Caco-2 (cell line): ENCODE results near the gene FES. TPM values are rescaled to one million over a fixed set of nuclear protein-coding genes. Genes with fewer than 3 reads are reported as not detected.
"Not testable (repeated sequence)": the region's sequence is repeated elsewhere in the genome, so short reads cannot be mapped to it uniquely, and the experiment has no call there.

Source experiments
- BruUV-seq: library from RNA; stranded (reverse); fragments of 400-500 nt; replicated peaks from 2 replicates; lab custom pipeline; 2021; lab: Mats Ljungman, UMichigan
- CTCF ChIA-PET: fragments of 300-600 bp; sonication (Branson Sonifier 250); formaldehyde crosslinking; loops from one replicate; lab custom pipeline; 2022; ENCODE audit warnings: antibody characterized with exemption; lab: Charles Lee
- POLR2A ChIA-PET: fragments of 300-600 bp; sonication (Branson Sonifier 250); formaldehyde crosslinking; loops from one replicate; lab custom pipeline; 2022; ENCODE audit warnings: antibody characterized with exemption; lab: Charles Lee
- DNase-seq, 2 experiments: peaks; one replicate each; pipeline versions ENCODE4 v3.0.0 to v3.0.0-alpha.2; 2020 to 2022
- H3K27me3 ChIP-seq: replicated peaks from 2 replicates; pipeline ENCODE4 v1.6.0; 2011; ENCODE audit warnings: low read length; ENCODE audit not compliant: control insufficient read depth, insufficient read depth
- H3K36me3 ChIP-seq: 2 replicates; pipeline ENCODE4 v1.5.1; 2011; ENCODE audit warnings: low read length; ENCODE audit not compliant: control insufficient read depth, insufficient read depth
- H3K4me1 ChIP-seq: fragments of 250-450 bp; sonication (Bioruptor Pico); 2 replicates; pipeline ENCODE4 v1.5.1; 2020; ENCODE audit warnings: mild to moderate bottlenecking
- H3K4me3 ChIP-seq: 2 replicates; pipeline ENCODE4 v1.5.1; 2011; ENCODE audit warnings: low read depth, mild to moderate bottlenecking, control low read depth, low read length
- H3K9me3 ChIP-seq: fragments of 250-450 bp; sonication (Bioruptor Pico); 2 replicates; pipeline ENCODE4 v1.5.1; 2020; ENCODE audit warnings: mild to moderate bottlenecking, moderate library complexity
- H3K27ac Mint-ChIP-seq: one replicate; pipeline ENCODE4 v1.8.0; 2022; ENCODE audit warnings: mixed read lengths; ENCODE audit not compliant: unreplicated experiment
- H3K27me3 Mint-ChIP-seq: one replicate; pipeline ENCODE4 v1.8.0; 2022; ENCODE audit warnings: mixed read lengths; ENCODE audit not compliant: insufficient read depth, unreplicated experiment
- H3K36me3 Mint-ChIP-seq: one replicate; pipeline ENCODE4 v1.8.0; 2022; ENCODE audit warnings: mild to moderate bottlenecking, mixed read lengths; ENCODE audit not compliant: insufficient read depth, unreplicated experiment
- H3K4me1 Mint-ChIP-seq: one replicate; pipeline ENCODE4 v1.8.0; 2022; ENCODE audit warnings: low read depth, mixed read lengths; ENCODE audit not compliant: unreplicated experiment
- H3K4me3 Mint-ChIP-seq: one replicate; pipeline ENCODE4 v1.8.0; 2022; ENCODE audit warnings: mild to moderate bottlenecking, moderate library complexity, mixed read lengths; ENCODE audit not compliant: unreplicated experiment
- H3K9me3 Mint-ChIP-seq: one replicate; pipeline ENCODE4 v1.8.0; 2022; ENCODE audit warnings: mixed read lengths; ENCODE audit not compliant: unreplicated experiment
- intact Hi-C: fragments of 100-400 bp; cut with micrococcal nuclease; formaldehyde crosslinking; loops from one replicate; pipeline ENCODE4 v1.10.0; 2022; ENCODE audit not compliant: unreplicated experiment
- total RNA-seq: library from RNA; stranded (reverse); gene quantifications from 2 replicates; pipeline ENCODE4 v1.2.3, GENCODE V29; 2022
- TF ChIP-seq, protein P1 (sequence below), 2 experiments: fragments of 200-600 bp in 1 of 2; IDR thresholded peaks; 1 replicate in 1 of 2; 2 replicates in 1 of 2; pipeline versions ENCODE4 v1.5.1 to v1.8.0; 2011 to 2022; ENCODE audit warnings: antibody characterized with exemption in 1 of 2, control low read depth in 1 of 2, inconsistent platforms in 1 of 2, low read depth in 1 of 2, low read length in 1 of 2, mild to moderate bottlenecking in 1 of 2, moderate library complexity in 1 of 2; ENCODE audit not compliant: insufficient read depth in 1 of 2, severe bottlenecking in 1 of 2, unreplicated experiment in 1 of 2

Gene FES
- total RNA-seq, 1 experiment from 2014 or later, result 1.7 TPM

DNA sequence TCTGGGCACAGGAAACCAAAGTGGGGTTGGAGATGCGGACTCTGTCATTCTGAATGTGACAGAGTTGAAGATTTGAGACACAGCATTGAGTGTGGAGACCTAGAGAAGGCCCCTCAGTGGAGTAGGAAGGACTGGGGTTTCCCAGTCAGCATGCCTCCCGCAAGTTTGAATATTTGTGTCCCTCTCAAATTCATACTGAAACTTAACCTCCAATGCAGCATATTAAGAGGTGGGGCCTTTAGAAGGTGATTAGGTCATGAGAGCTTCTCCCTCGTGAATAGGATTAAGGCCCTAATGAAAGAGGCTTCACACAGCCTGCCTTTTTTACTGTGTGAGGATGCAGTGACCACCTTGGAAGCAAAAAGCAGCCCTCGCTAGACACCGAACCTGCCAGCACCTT lies 40.1 kb downstream of the FES start:
- H3K4me3 Mint-ChIP-seq, result no peak overlapping the region
- H3K9me3 Mint-ChIP-seq, result no peaks in the 10 kb centered on the region
- H3K27me3 Mint-ChIP-seq, result no peaks in the 10 kb centered on the region
- DNase-seq, result no peak
- intact Hi-C loops, result no loop called here
- peaks cover 9% of the 10 kb centered on the region for H3K36me3 Mint-ChIP-seq
- no peak overlapping the region for H3K27ac Mint-ChIP-seq
- H3K9me3 ChIP-seq, result no peaks in the 10 kb centered on the region
- BruUV-seq, result no TSS peak
- H3K4me1 Mint-ChIP-seq, result no peaks in the 10 kb centered on the region
- H3K27me3 ChIP-seq, result no peaks in the 10 kb centered on the region
- no peaks in the 10 kb centered on the region for H3K4me1 ChIP-seq
- ChIA-PET POLR2A (no interaction called here), CTCF (no interaction called here)
- TF ChIP-seq, protein P1, sequence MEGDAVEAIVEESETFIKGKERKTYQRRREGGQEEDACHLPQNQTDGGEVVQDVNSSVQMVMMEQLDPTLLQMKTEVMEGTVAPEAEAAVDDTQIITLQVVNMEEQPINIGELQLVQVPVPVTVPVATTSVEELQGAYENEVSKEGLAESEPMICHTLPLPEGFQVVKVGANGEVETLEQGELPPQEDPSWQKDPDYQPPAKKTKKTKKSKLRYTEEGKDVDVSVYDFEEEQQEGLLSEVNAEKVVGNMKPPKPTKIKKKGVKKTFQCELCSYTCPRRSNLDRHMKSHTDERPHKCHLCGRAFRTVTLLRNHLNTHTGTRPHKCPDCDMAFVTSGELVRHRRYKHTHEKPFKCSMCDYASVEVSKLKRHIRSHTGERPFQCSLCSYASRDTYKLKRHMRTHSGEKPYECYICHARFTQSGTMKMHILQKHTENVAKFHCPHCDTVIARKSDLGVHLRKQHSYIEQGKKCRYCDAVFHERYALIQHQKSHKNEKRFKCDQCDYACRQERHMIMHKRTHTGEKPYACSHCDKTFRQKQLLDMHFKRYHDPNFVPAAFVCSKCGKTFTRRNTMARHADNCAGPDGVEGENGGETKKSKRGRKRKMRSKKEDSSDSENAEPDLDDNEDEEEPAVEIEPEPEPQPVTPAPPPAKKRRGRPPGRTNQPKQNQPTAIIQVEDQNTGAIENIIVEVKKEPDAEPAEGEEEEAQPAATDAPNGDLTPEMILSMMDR (IDR thresholded peaks at IDR 0.05; ENCODE audit: insufficient read depth in 1 of 2, low read depth in 1 of 2, low read length in 1 of 2, severe bottlenecking in 1 of 2, unreplicated experiment in 1 of 2), result no peak
- H3K4me3 ChIP-seq, result no peak overlapping the region
- no peaks in the 10 kb centered on the region for H3K36me3 ChIP-seq

DNA sequence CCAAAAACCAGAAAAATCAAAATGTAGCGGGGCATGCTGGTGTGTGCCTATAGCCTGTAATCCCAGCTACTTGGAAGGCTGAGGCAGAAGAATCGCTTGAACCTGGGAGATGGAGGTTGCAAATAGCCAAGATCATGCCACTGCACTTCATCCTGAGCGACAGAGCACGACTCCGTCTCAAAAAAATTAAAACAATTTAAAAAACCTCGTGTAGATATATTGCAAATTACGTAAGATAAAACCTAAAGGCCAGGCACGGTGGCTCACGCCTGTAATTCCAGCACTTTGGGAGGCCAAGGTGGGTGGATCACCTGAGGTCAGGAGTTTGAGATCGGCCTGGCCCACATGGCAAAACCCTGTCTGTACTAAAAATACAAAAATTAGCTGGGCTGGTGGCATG lies 42.5 kb downstream of the FES start:
- BruUV-seq, H3K36me3 Mint-ChIP-seq, H3K27me3 ChIP-seq, H3K4me3 Mint-ChIP-seq, H3K27me3 Mint-ChIP-seq, H3K9me3 ChIP-seq, H3K27ac Mint-ChIP-seq, H3K4me1 Mint-ChIP-seq, DNase-seq, H3K9me3 Mint-ChIP-seq, intact Hi-C loops, H3K4me3 ChIP-seq, POLR2A ChIA-PET, H3K36me3 ChIP-seq, CTCF ChIA-PET: not testable (repeated sequence)
- peaks cover 13% of the 10 kb centered on the region for H3K4me1 ChIP-seq

DNA sequence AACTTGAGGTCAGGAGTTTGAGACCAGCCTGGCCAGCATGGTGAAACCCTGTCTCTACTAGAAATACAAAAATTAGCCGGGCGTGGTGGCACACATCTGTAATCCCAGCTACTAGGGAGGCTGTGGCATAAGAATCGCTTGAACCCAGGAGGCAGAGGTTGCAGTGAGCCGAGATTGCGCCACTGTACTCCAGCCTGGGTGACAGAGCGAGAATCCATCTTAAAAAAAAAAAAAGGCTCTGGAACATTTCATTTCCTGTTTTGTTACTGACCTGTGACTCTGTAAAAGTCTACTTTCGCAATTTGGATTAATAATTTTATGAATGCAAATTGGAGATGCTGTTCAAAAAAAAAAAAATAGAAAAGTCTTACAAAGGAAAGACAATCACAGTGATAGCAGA lies 43.8 kb downstream of the FES start:
- H3K36me3 ChIP-seq, H3K27me3 ChIP-seq, H3K9me3 Mint-ChIP-seq, H3K4me3 ChIP-seq, H3K9me3 ChIP-seq, DNase-seq, H3K27me3 Mint-ChIP-seq, intact Hi-C loops, POLR2A ChIA-PET, H3K4me1 Mint-ChIP-seq, H3K27ac Mint-ChIP-seq, BruUV-seq: not testable (repeated sequence)
- H3K36me3 Mint-ChIP-seq, result peaks cover 11% of the 10 kb centered on the region
- H3K4me1 ChIP-seq, result peaks cover 13% of the 10 kb centered on the region
- CTCF ChIA-PET, result interaction anchor here (0.7 kb wide), 1 partner anchor 706 kb away, joined by 4 read pairs; no protein-coding TSS in a partner anchor
- peak overlapping the region; percentile 12 for H3K4me3 Mint-ChIP-seq

DNA sequence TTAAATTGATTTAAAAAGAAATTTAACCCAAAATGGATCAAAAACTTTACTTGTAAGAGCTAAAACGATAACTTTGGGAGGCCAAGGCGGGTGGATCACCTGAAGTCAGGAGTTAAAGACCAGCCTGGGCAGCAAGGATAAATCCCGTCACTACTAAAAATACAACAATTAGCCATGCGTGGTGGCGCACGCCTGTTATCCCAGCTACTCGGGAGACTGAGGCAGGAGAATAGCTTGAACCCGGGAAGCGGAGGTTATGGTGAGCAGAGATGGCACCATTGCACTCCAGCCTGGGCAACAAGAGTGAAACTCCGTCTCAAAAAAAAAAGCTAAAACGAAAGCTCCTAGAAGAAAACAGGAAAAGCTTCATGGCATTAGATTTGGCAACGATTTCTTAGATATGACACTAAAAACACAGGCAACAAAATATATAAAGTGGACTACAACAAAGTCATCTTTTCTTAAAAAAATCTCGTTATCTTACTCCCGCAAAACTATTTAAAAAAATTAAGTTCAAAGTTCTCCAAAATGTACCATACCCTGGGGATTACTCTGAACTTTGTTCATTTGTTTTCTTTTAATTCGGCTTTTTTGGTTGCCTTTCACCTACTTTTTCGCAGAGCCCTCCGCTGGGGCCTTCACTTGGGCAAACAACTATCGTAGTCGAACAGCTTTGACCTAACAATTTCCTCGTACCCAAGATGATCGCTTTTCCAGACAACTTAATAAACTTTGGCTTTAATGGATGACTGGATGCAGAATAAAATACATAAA lies 45.1 kb downstream of the FES start:
- H3K36me3 Mint-ChIP-seq, result peaks cover 13% of the 10 kb centered on the region
- CTCF ChIA-PET, result interaction anchor here (0.6 to 3.6 kb wide), 3 partner anchors 27 to 1476 kb away, joined by 3 to 29 read pairs (median 5); partner anchors contain the start of gene MAN2A2
- no peak for DNase-seq
- intact Hi-C loops, result loop anchor here (10.0 kb wide), 1 partner anchor 345 kb away; no protein-coding TSS in a partner anchor
- no peaks in the 10 kb centered on the region for H3K9me3 Mint-ChIP-seq
- H3K4me3 Mint-ChIP-seq, result peak overlapping the region; percentile 96
- H3K4me1 Mint-ChIP-seq, result peaks cover 12% of the 10 kb centered on the region
- no peaks in the 10 kb centered on the region; the same call in 1 of the 2 replicates for H3K27me3 ChIP-seq
- peak overlapping the region; percentile 54 for H3K4me3 ChIP-seq
- TSS peak; percentile 87 for BruUV-seq
- no peaks in the 10 kb centered on the region for H3K9me3 ChIP-seq
- peak overlapping the region; percentile 90 for H3K27ac Mint-ChIP-seq
- H3K4me1 ChIP-seq, result peaks cover 13% of the 10 kb centered on the region
- no peaks in the 10 kb centered on the region for H3K27me3 Mint-ChIP-seq
- POLR2A ChIA-PET, result interaction anchor here (0.7 to 1.4 kb wide), 3 partner anchors 24 to 27 kb away, joined by 3 read pairs; partner anchors contain the start of gene RCCD1
- TF ChIP-seq, protein P1 (IDR thresholded peaks at IDR 0.05; ENCODE audit: insufficient read depth in 1 of 2, low read depth in 1 of 2, low read length in 1 of 2, severe bottlenecking in 1 of 2, unreplicated experiment in 1 of 2), result no peak
- no peaks in the 10 kb centered on the region for H3K36me3 ChIP-seq
